ENCODE measurements around the gene COL1A1.

DNA sequence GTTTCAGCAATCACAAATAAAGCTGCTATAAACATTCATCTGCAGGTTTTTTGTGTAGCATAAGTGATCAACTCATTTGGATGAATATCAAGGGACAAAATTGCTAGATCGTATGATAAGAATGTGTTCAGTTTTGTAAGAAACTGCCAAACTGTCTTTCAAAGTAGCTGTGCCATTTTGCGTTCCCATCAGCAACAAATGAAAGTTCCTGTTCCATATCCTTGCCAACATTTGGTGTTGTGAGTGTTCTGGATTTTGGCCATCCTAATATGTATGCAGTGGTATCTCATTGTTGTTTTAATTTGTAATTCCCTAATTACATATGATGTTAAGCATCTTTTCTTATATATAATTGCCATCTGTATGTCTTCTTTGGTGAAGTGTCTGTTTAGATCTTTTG is 36.5 kb upstream of the COL1A1 start:
- TF ChIP-seq EZH2 (IDR thresholded peaks at IDR 0.05), result no peak
- no peak for TF ChIP-seq POLR2AphosphoS5 (IDR thresholded peaks at IDR 0.05; ENCODE audit: borderline replicate concordance, low read depth, low read length)
